IMR-90 (cell line): ENCODE measurements around the gene CYP8B1. TPM values are rescaled to one million over a fixed set of nuclear protein-coding genes. Genes with fewer than 3 reads are reported as not detected.

Source experiments
- ATAC-seq: fragments of 200-7000 bp; cut with Tn5 transposase; 2 replicates; pipeline ENCODE4 v1.9.1; 2020; ENCODE audit warnings: low read depth, mild to moderate bottlenecking, moderate library complexity
- BruUV-seq: library from RNA; stranded (reverse); fragments of 400-500 nt; replicated peaks from 2 replicates; lab custom pipeline; 2021; lab: Mats Ljungman, UMichigan
- CTCF ChIA-PET: fragments of 300-600 bp; formaldehyde crosslinking; extraction: SDS; loops from one replicate; lab custom pipeline; 2021; ENCODE audit warnings: antibody characterized with exemption; lab: Yijun Ruan, JAX
- POLR2A ChIA-PET: fragments of 300-600 bp; sonication (Branson Sonifier 250); formaldehyde crosslinking; loops from one replicate; lab custom pipeline; 2022; ENCODE audit warnings: antibody characterized with exemption; ENCODE audit not compliant: unreplicated experiment; lab: Charles Lee
- DNase-seq: peaks from one replicate; pipeline ENCODE4 v3.0.0; 2013
- H2AFZ ChIP-seq: replicated peaks from 2 replicates; pipeline ENCODE3; 2013; ENCODE audit warnings: low read length, mild to moderate bottlenecking; ENCODE audit not compliant: poor library complexity
- H2AK5ac ChIP-seq: 2 replicates; pipeline ENCODE4 v1.6.1; 2013; ENCODE audit warnings: low read depth, low read length, inconsistent platforms
- H2AK9ac ChIP-seq: replicated peaks from 2 replicates; pipeline ENCODE3; 2013; ENCODE audit warnings: mild to moderate bottlenecking, low read depth, low read length, moderate library complexity; ENCODE audit not compliant: poor library complexity
- H2BK120ac ChIP-seq: 2 replicates; pipeline ENCODE4 v1.6.1; 2013; ENCODE audit warnings: low read depth, low read length, inconsistent platforms
- H2BK15ac ChIP-seq: 3 replicates; pipeline ENCODE4 v1.6.1; 2013; ENCODE audit warnings: low read depth, low read length, inconsistent platforms
- H2BK20ac ChIP-seq: 2 replicates; pipeline ENCODE4 v1.6.1; 2013; ENCODE audit warnings: low read depth, mild to moderate bottlenecking, inconsistent platforms, low read length, moderate library complexity
- H2BK5ac ChIP-seq: 2 replicates; pipeline ENCODE4 v1.6.1; 2013; ENCODE audit warnings: mild to moderate bottlenecking, low read depth, low read length, inconsistent platforms; ENCODE audit not compliant: poor library complexity, severe bottlenecking
- H3K14ac ChIP-seq: replicated peaks from 2 replicates; pipeline ENCODE4 v1.6.1; 2013; ENCODE audit warnings: low read depth, low read length, inconsistent platforms
- H3K18ac ChIP-seq: 2 replicates; pipeline ENCODE4 v1.6.1; 2013; ENCODE audit warnings: low read depth, low read length, control low read depth
- H3K23ac ChIP-seq: 2 replicates; pipeline ENCODE4 v1.6.1; 2013; ENCODE audit warnings: low read depth, low read length, inconsistent platforms
- H3K27ac ChIP-seq: 2 replicates; pipeline ENCODE4 v1.5.1; 2013; ENCODE audit warnings: mild to moderate bottlenecking, control low read depth, low read length; ENCODE audit not compliant: insufficient read depth
- H3K27me3 ChIP-seq: 2 replicates; pipeline ENCODE4 v1.6.1; 2013; ENCODE audit warnings: low read length; ENCODE audit not compliant: control insufficient read depth, insufficient read depth
- H3K36me3 ChIP-seq: 2 replicates; pipeline ENCODE4 v1.6.1; 2013; ENCODE audit warnings: low read length, mixed read lengths; ENCODE audit not compliant: control insufficient read depth, insufficient read depth
- H3K4ac ChIP-seq: 2 replicates; pipeline ENCODE4 v1.6.1; 2013; ENCODE audit warnings: low read depth, low read length, inconsistent platforms
- H3K4me1 ChIP-seq: 2 replicates; pipeline ENCODE4 v1.6.1; 2013; ENCODE audit warnings: low read length, mixed read lengths; ENCODE audit not compliant: control insufficient read depth, insufficient read depth
- H3K4me2 ChIP-seq: 2 replicates; pipeline ENCODE4 v1.6.1; 2013; ENCODE audit warnings: low read depth, mild to moderate bottlenecking, control low read depth, low read length, moderate library complexity
- H3K4me3 ChIP-seq: 2 replicates; pipeline ENCODE4 v1.5.1; 2013; ENCODE audit warnings: low read depth, mild to moderate bottlenecking, control low read depth, low read length, moderate library complexity; ENCODE audit not compliant: insufficient read depth
- H3K56ac ChIP-seq: 2 replicates; pipeline ENCODE4 v1.6.1; 2013; ENCODE audit warnings: low read length, inconsistent platforms; ENCODE audit not compliant: insufficient read depth; ENCODE audit errors: extremely low read depth
- H3K79me1 ChIP-seq, 2 experiments: 2 replicates each; pipeline ENCODE4 v1.6.1; 2013; ENCODE audit warnings: low read length in 2 of 2, inconsistent platforms in 1 of 2, low read depth in 1 of 2
- H3K9ac ChIP-seq: 2 replicates; pipeline ENCODE4 v1.6.1; 2013; ENCODE audit warnings: low read depth, low read length, control low read depth
- H3K9me1 ChIP-seq: 2 replicates; pipeline ENCODE4 v1.6.1; 2013; ENCODE audit warnings: low read length, inconsistent platforms; ENCODE audit not compliant: insufficient read depth
- H3K9me3 ChIP-seq: 2 replicates; pipeline ENCODE4 v1.6.1; 2013; ENCODE audit warnings: low read length; ENCODE audit not compliant: control insufficient read depth, insufficient read depth
- H4K20me1 ChIP-seq: 2 replicates; pipeline ENCODE4 v1.6.1; 2013; ENCODE audit warnings: low read length, inconsistent platforms; ENCODE audit not compliant: insufficient read depth
- H4K5ac ChIP-seq: 2 replicates; pipeline ENCODE4 v1.6.1; 2013; ENCODE audit warnings: mild to moderate bottlenecking, low read depth, low read length, control low read depth
- H4K8ac ChIP-seq, 2 experiments: 2 replicates each; pipeline ENCODE4 v1.6.1; 2013; ENCODE audit warnings: low read depth in 2 of 2, low read length in 2 of 2, control low read depth in 1 of 2, inconsistent platforms in 1 of 2
- H4K91ac ChIP-seq: 2 replicates; pipeline ENCODE4 v1.6.1; 2013; ENCODE audit warnings: low read depth, low read length, inconsistent platforms; ENCODE audit not compliant: insufficient read depth
- CHD1 ChIP-seq: IDR thresholded peaks from 2 replicates; pipeline ENCODE4 v1.6.1; 2012; ENCODE audit warnings: low read depth, low read length, improper control_type of control experiment
- FOS ChIP-seq: fragments of 150-350 bp; IDR thresholded peaks from 2 replicates; pipeline ENCODE4 v1.6.1; 2016; ENCODE audit warnings: low read depth, low read length
- MAFK ChIP-seq: IDR thresholded peaks from 2 replicates; pipeline ENCODE4 v1.6.1; 2012; ENCODE audit warnings: low read depth, low read length, improper control_type of control experiment
- MAZ ChIP-seq: IDR thresholded peaks from 2 replicates; pipeline ENCODE4 v1.6.1; 2012; ENCODE audit warnings: low read depth, mild to moderate bottlenecking, low read length, improper control_type of control experiment, moderate library complexity, borderline replicate concordance
- MXI1 ChIP-seq: IDR thresholded peaks from 2 replicates; pipeline ENCODE4 v1.6.1; 2012; ENCODE audit warnings: low read depth, mild to moderate bottlenecking, low read length, moderate library complexity, borderline replicate concordance
- NFE2L2 ChIP-seq: fragments of 150-350 bp; IDR thresholded peaks from 2 replicates; pipeline ENCODE4 v1.6.1; 2016; ENCODE audit warnings: low read depth, mild to moderate bottlenecking, low read length
- POLR2A ChIP-seq: IDR thresholded peaks from 2 replicates; pipeline ENCODE4 v1.6.1; 2012; ENCODE audit warnings: mild to moderate bottlenecking, low read depth, low read length
- RAD21 ChIP-seq: IDR thresholded peaks from 2 replicates; pipeline ENCODE4 v1.6.1; 2012; ENCODE audit warnings: low read length, improper control_type of control experiment
- RCOR1 ChIP-seq: IDR thresholded peaks from 2 replicates; pipeline ENCODE4 v1.6.1; 2012; ENCODE audit warnings: mild to moderate bottlenecking, low read length, improper control_type of control experiment; ENCODE audit not compliant: insufficient replicate concordance
- WGBS, 2 experiments: methylation state at CpG; one replicate each; pipeline versions ENCODE4 v1.1.5 to v1.1.7; 2013; ENCODE audit warnings: missing lambda C conversion rate in 2 of 2; ENCODE audit not compliant: insufficient read length in 1 of 2; ENCODE audit errors: extremely low coverage in 2 of 2; 5-methylcytosine and 5-hydroxymethylcytosine counted together
- dilution Hi-C: fragments of 300-500 bp; cut with HindIII; formaldehyde crosslinking; loops from one replicate; pipeline ENCODE4 v1.14.3; 2018; ENCODE audit warnings: low sequenced_read_pairs; ENCODE audit not compliant: unreplicated experiment
- in situ Hi-C: fragments of 300-500 bp; cut with MboI; formaldehyde crosslinking; loops from 3 replicates; pipeline ENCODE4 v1.14.3; 2019; ENCODE audit warnings: low sequenced_read_pairs, inconsistent platforms, mixed read lengths
- intact Hi-C: fragments of 100-400 bp; cut with micrococcal nuclease; formaldehyde crosslinking; loops from 2 replicates; pipeline ENCODE4 v1.10.0; 2022
- polyA plus RNA-seq, 3 experiments: library from polyadenylated mRNA; depleted of rRNA; stranded (reverse); fragments of >200 nt; gene quantifications; 2 replicates each; pipeline ENCODE4 v1.2.3, GENCODE V29; 2012; ENCODE audit warnings: low replicate concordance in 1 of 3
- total RNA-seq: library from RNA; depleted of rRNA; stranded (reverse); fragments of >200 nt; gene quantifications from 2 replicates; pipeline ENCODE4 v1.2.3, GENCODE V29; 2012
- TF ChIP-seq, protein P1 (sequence below): conservative IDR thresholded peaks from 2 replicates; pipeline ENCODE4 v1.5.1; 2012; ENCODE audit warnings: mild to moderate bottlenecking, low read depth, low read length, improper control_type of control experiment
- TF ChIP-seq, protein P2 (sequence below): fragments of 150-350 bp; IDR thresholded peaks from 2 replicates; pipeline ENCODE4 v1.6.1; 2016; ENCODE audit warnings: low read depth, mild to moderate bottlenecking, low read length, moderate library complexity, borderline replicate concordance
- TF ChIP-seq, protein P3 (sequence below): fragments of 150-350 bp; IDR thresholded peaks from 2 replicates; pipeline ENCODE4 v1.6.1; 2017; ENCODE audit warnings: mild to moderate bottlenecking, antibody characterized with exemption, low read length, low read depth

The CYP8B1 gene
- total and polyA plus RNA-seq, 2 of the 4 experiments (the other 2 are of a cell fraction) = not detected

DNA sequence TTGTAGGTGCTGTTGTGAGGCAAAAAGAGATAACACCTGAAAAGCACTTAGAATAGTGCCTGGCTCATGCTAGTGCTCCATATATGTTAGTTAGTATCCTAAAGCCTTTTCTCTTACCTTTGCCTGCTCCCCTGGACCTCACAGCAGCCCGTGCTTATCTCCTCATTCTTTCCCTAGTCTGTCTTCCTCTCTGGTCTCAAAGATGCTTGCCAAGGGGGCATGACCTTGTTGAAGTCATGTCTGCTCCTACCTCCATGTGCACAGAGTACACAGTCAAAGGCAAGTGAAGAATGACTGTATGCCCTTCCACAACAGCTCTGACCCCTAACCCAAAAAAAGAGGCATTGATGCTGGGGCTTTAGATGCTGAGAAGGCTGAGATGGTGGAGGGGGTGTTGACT, 722 bp upstream of the CYP8B1 start:
- in situ Hi-C loops (loop anchor here (10.0 kb wide), 1 partner anchor 92 kb away; no protein-coding TSS in a partner anchor), intact Hi-C loops (no loop called here), dilution Hi-C loops (no loop called here)
- no CpG with 5 or more reads among the region's 1 CpG for WGBS, 2 experiments
- no peak for DNase-seq
- H3K18ac ChIP-seq = no peak overlapping the region
- BruUV-seq = no TSS peak
- no peak overlapping the region for H2AFZ ChIP-seq
- H3K4ac ChIP-seq = no peak overlapping the region
- H2AK9ac ChIP-seq = no peak overlapping the region
- no peak overlapping the region for H3K4me3 ChIP-seq
- ChIA-PET POLR2A (no interaction called here), CTCF (no interaction called here)
- H3K23ac ChIP-seq = no peak overlapping the region
- H3K36me3 ChIP-seq = no peaks in the 10 kb centered on the region
- H2AK5ac ChIP-seq = no peak overlapping the region
- no peak overlapping the region for H3K27ac ChIP-seq
- no peaks in the 10 kb centered on the region; the same call in 1 of the 2 replicates for H3K9me1 ChIP-seq
- H3K79me1 ChIP-seq = no peaks in the 10 kb centered on the region
- H3K9me3 ChIP-seq = no peaks in the 10 kb centered on the region
- no peak overlapping the region for H3K9ac ChIP-seq
- H4K91ac ChIP-seq = no peak overlapping the region
- H4K5ac ChIP-seq = no peak overlapping the region
- H2BK120ac ChIP-seq = no peak overlapping the region
- TF ChIP-seq RAD21 (no peak), FOS (no peak), CHD1 (no peak), RCOR1 (no peak), MAZ (no peak), MXI1 (no peak), MAFK (no peak), POLR2A (no peak), NFE2L2 (no peak)
- TF ChIP-seq, protein P1, sequence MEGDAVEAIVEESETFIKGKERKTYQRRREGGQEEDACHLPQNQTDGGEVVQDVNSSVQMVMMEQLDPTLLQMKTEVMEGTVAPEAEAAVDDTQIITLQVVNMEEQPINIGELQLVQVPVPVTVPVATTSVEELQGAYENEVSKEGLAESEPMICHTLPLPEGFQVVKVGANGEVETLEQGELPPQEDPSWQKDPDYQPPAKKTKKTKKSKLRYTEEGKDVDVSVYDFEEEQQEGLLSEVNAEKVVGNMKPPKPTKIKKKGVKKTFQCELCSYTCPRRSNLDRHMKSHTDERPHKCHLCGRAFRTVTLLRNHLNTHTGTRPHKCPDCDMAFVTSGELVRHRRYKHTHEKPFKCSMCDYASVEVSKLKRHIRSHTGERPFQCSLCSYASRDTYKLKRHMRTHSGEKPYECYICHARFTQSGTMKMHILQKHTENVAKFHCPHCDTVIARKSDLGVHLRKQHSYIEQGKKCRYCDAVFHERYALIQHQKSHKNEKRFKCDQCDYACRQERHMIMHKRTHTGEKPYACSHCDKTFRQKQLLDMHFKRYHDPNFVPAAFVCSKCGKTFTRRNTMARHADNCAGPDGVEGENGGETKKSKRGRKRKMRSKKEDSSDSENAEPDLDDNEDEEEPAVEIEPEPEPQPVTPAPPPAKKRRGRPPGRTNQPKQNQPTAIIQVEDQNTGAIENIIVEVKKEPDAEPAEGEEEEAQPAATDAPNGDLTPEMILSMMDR = no peak
- TF ChIP-seq, protein P2, sequence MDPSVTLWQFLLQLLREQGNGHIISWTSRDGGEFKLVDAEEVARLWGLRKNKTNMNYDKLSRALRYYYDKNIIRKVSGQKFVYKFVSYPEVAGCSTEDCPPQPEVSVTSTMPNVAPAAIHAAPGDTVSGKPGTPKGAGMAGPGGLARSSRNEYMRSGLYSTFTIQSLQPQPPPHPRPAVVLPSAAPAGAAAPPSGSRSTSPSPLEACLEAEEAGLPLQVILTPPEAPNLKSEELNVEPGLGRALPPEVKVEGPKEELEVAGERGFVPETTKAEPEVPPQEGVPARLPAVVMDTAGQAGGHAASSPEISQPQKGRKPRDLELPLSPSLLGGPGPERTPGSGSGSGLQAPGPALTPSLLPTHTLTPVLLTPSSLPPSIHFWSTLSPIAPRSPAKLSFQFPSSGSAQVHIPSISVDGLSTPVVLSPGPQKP = no peak
- TF ChIP-seq, protein P3, sequence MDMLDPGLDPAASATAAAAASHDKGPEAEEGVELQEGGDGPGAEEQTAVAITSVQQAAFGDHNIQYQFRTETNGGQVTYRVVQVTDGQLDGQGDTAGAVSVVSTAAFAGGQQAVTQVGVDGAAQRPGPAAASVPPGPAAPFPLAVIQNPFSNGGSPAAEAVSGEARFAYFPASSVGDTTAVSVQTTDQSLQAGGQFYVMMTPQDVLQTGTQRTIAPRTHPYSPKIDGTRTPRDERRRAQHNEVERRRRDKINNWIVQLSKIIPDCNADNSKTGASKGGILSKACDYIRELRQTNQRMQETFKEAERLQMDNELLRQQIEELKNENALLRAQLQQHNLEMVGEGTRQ = no peak
- H2BK20ac ChIP-seq = no peak overlapping the region
- no peaks in the 10 kb centered on the region for H4K20me1 ChIP-seq
- no peak overlapping the region for H2BK15ac ChIP-seq
- no peak for ATAC-seq
- no peaks in the 10 kb centered on the region for H3K4me1 ChIP-seq
- H3K14ac ChIP-seq = no peak overlapping the region
- no peak overlapping the region for H4K8ac ChIP-seq
- H2BK5ac ChIP-seq = no peak overlapping the region
- H3K27me3 ChIP-seq = peaks cover 23% of the 10 kb centered on the region
- H3K56ac ChIP-seq = no peak overlapping the region
- H3K4me2 ChIP-seq = no peak overlapping the region
